ENCODE measurements around the gene SPTLC2. TPM values are rescaled to one million over a fixed set of nuclear protein-coding genes. Genes with fewer than 3 reads are reported as not detected.
"Not testable (repeated sequence)": the region's sequence is repeated elsewhere in the genome, so short reads cannot be mapped to it uniquely, and the experiment has no call there.

The SPTLC2 gene
- 20.3 TPM for polyA plus RNA-seq (ENCODE audit: insufficient read length)

- DNase-seq, result peak; percentile 97
Observed at GRCh38 chr14:77616454-77617229, at the start of gene SPTLC2. Gene SPTLC2, minus strand, starts transcription at chr14:77616637. Its CDS starts 58 bp downstream, at chr14:77616579.

GRCh38 chr14:77663293-77663692 lies 46.9 kb upstream of the SPTLC2 start:
- DNase-seq, result no peak

GRCh38 chr14:77661562-77661961 lies 45.1 kb upstream of the SPTLC2 start:
- not testable (repeated sequence) for DNase-seq

- no peak for DNase-seq
Observed at GRCh38 chr14:77660754-77661153, 44.3 kb upstream of the SPTLC2 start.

- DNase-seq, result no peak
Observed at GRCh38 chr14:77659831-77660230, 43.4 kb upstream of the SPTLC2 start.

- no peak for DNase-seq
Observed at GRCh38 chr14:77657280-77657679, 40.8 kb upstream of the SPTLC2 start.

GRCh38 chr14:77654001-77654441 lies 37.6 kb upstream of the SPTLC2 start:
- DNase-seq, result no peak

- no peak for DNase-seq
Observed at GRCh38 chr14:77649326-77649725, 32.9 kb upstream of the SPTLC2 start.

GRCh38 chr14:77648520-77649200 lies 32.2 kb upstream of the SPTLC2 start:
- DNase-seq, result no peak

- DNase-seq, result no peak
Observed at GRCh38 chr14:77647853-77648252, 31.4 kb upstream of the SPTLC2 start.

- no peak for DNase-seq
Observed at GRCh38 chr14:77646907-77647306, 30.5 kb upstream of the SPTLC2 start.

- no peak for DNase-seq
Observed at GRCh38 chr14:77645520-77646230, 29.2 kb upstream of the SPTLC2 start.

- DNase-seq, result no peak
Observed at GRCh38 chr14:77642407-77642806, 26.0 kb upstream of the SPTLC2 start.

GRCh38 chr14:77641534-77642341 lies 25.3 kb upstream of the SPTLC2 start:
- peak; percentile 76 for DNase-seq

- no peak for DNase-seq
Observed at GRCh38 chr14:77640756-77641533, 24.5 kb upstream of the SPTLC2 start.

GRCh38 chr14:77638771-77639171 lies 22.3 kb upstream of the SPTLC2 start:
- DNase-seq, result no peak

GRCh38 chr14:77635869-77636268 lies 19.4 kb upstream of the SPTLC2 start:
- DNase-seq, result not testable (repeated sequence)

GRCh38 chr14:77635466-77635865 lies 19.0 kb upstream of the SPTLC2 start:
- not testable (repeated sequence) for DNase-seq

- DNase-seq, result no peak
Observed at GRCh38 chr14:77630111-77630510, 13.7 kb upstream of the SPTLC2 start.

- DNase-seq, result no peak
Observed at GRCh38 chr14:77625360-77625759, 8.9 kb upstream of the SPTLC2 start.

- DNase-seq, result no peak
Observed at GRCh38 chr14:77623201-77623600, 6.8 kb upstream of the SPTLC2 start.
